Measurements from ENCODE around the gene KPNA3.
"Not testable (repeated sequence)": the region's sequence is repeated elsewhere in the genome, so short reads cannot be mapped to it uniquely, and the experiment has no call there.

Gene KPNA3

GRCh38 chr13:49806126-49806536 lies 13.6 kb upstream of the KPNA3 start:
- DNase-seq: no peak

GRCh38 chr13:49803047-49803446 lies 10.6 kb upstream of the KPNA3 start:
- not testable (repeated sequence) for DNase-seq

GRCh38 chr13:49802426-49802825 lies 9.9 kb upstream of the KPNA3 start:
- DNase-seq: no peak

- DNase-seq: peak; percentile 43
Observed at GRCh38 chr13:49791711-49792549, 552 bp downstream of the KPNA3 start.

GRCh38 chr13:49791315-49791710 lies 1.2 kb downstream of the KPNA3 start:
- no peak for DNase-seq

GRCh38 chr13:49789968-49790367 lies 2.5 kb downstream of the KPNA3 start:
- no peak for DNase-seq

GRCh38 chr13:49786401-49787008 lies 6.0 kb downstream of the KPNA3 start:
- DNase-seq: no peak

GRCh38 chr13:49784886-49785570 lies 7.5 kb downstream of the KPNA3 start:
- no peak for DNase-seq

GRCh38 chr13:49783865-49784264 lies 8.6 kb downstream of the KPNA3 start:
- DNase-seq: no peak

- DNase-seq: no peak
Observed at GRCh38 chr13:49782784-49783183, 9.7 kb downstream of the KPNA3 start.

GRCh38 chr13:49781806-49782205 lies 10.7 kb downstream of the KPNA3 start:
- DNase-seq: no peak

GRCh38 chr13:49779721-49780120 lies 12.8 kb downstream of the KPNA3 start:
- no peak for DNase-seq

GRCh38 chr13:49777746-49778614 lies 14.5 kb downstream of the KPNA3 start:
- no peak for DNase-seq

GRCh38 chr13:49776871-49777270 lies 15.6 kb downstream of the KPNA3 start:
- no peak for DNase-seq

GRCh38 chr13:49774376-49775005 lies 18.0 kb downstream of the KPNA3 start:
- DNase-seq: no peak

- DNase-seq: no peak
Observed at GRCh38 chr13:49772828-49773227, 19.7 kb downstream of the KPNA3 start.

GRCh38 chr13:49761811-49762210 lies 30.7 kb downstream of the KPNA3 start:
- DNase-seq: not testable (repeated sequence)

GRCh38 chr13:49760558-49760957 lies 31.9 kb downstream of the KPNA3 start:
- DNase-seq: no peak

GRCh38 chr13:49759503-49759902 lies 33.0 kb downstream of the KPNA3 start:
- no peak for DNase-seq

- DNase-seq: no peak
Observed at GRCh38 chr13:49756263-49756662, 36.2 kb downstream of the KPNA3 start.

- no peak for DNase-seq
Observed at GRCh38 chr13:49754146-49754545, 38.3 kb downstream of the KPNA3 start.

- DNase-seq: no peak
Observed at GRCh38 chr13:49749848-49750247, 42.6 kb downstream of the KPNA3 start.
